HCT116 (cell line): ENCODE results near the gene OR5B3. TPM values are rescaled to one million over a fixed set of nuclear protein-coding genes. Genes with fewer than 3 reads are reported as not detected.

Experiments
- ATAC-seq: fragments of 200-7000 bp; cut with Tn5 transposase; 2 replicates; pipeline ENCODE4 v1.9.1; 2020; ENCODE audit warnings: mild to moderate bottlenecking, moderate library complexity
- BruUV-seq: library from RNA; stranded (reverse); fragments of 400-500 nt; replicated peaks from 2 replicates; lab custom pipeline; 2021; lab: Mats Ljungman, UMichigan
- CTCF ChIA-PET: fragments of 300-600 bp; sonication (Branson Sonifier 250); formaldehyde crosslinking; loops from one replicate; lab custom pipeline; 2021; ENCODE audit warnings: antibody characterized with exemption; lab: Charles Lee
- POLR2A ChIA-PET: fragments of 300-600, 350-600 bp; sonication (Branson Sonifier 250); formaldehyde crosslinking; loops from one replicate; lab custom pipeline; 2021; ENCODE audit warnings: antibody characterized with exemption; lab: Charles Lee
- RAD21 ChIA-PET, 2 experiments: fragments of 300-600 bp; sonication (Branson Sonifier 250); formaldehyde crosslinking; loops; one replicate each; lab custom pipeline; 2023; ENCODE audit warnings: low total read pairs in 2 of 2; ENCODE audit not compliant: uncharacterized antibody in 2 of 2, unreplicated experiment in 2 of 2, low non-redundant PET in 1 of 2; lab: Charles Lee
- DNase-seq: peaks from one replicate; pipeline ENCODE4 v3.0.0-alpha.2; 2010; ENCODE audit warnings: low read depth, low spot score
- H2AFZ ChIP-seq: fragments of 200-600 bp; shearing (Covaris generic), sonication (generic); 2 replicates; pipeline ENCODE4 v1.6.1; 2017; ENCODE audit warnings: low read depth, mixed run types, mixed read lengths, antibody characterized with exemption, low read length; ENCODE audit not compliant: poor library complexity, severe bottlenecking
- H3K27ac ChIP-seq: 2 replicates; pipeline ENCODE4 v1.5.1; 2012; ENCODE audit warnings: low read depth, low read length
- H3K27me3 ChIP-seq: fragments of 200-600 bp; sonication (generic); 2 replicates; pipeline ENCODE4 v1.6.1; 2016; ENCODE audit warnings: mixed run types, low read length, mixed read lengths; ENCODE audit not compliant: insufficient read depth
- H3K36me3 ChIP-seq, 2 experiments: fragments of 200-500 bp in 1 of 2; fragments of 200-600 bp in 1 of 2; sonication (Bioruptor generic) in 1 of 2; sonication (generic) in 1 of 2; 2 replicates each; pipeline versions ENCODE4 v1.5.1 to v1.6.1; 2014 to 2016; ENCODE audit warnings: low read length in 2 of 2, inconsistent platforms in 1 of 2, mixed read lengths in 1 of 2, mixed run types in 1 of 2; ENCODE audit not compliant: insufficient read depth in 2 of 2, control insufficient read depth in 1 of 2
- H3K4me1 ChIP-seq, 2 experiments: fragments of 200-600 bp in 1 of 2; sonication (generic) in 1 of 2; 2 replicates each; pipeline versions ENCODE4 v1.5.1 to v1.6.1; 2012 to 2017; ENCODE audit warnings: low read length in 2 of 2, inconsistent platforms in 1 of 2, mild to moderate bottlenecking in 1 of 2, mixed read lengths in 1 of 2, mixed run types in 1 of 2, moderate library complexity in 1 of 2; ENCODE audit not compliant: insufficient read depth in 2 of 2, control insufficient read depth in 1 of 2
- H3K4me2 ChIP-seq: fragments of 200-600 bp; sonication (generic); 2 replicates; pipeline ENCODE4 v1.6.1; 2017; ENCODE audit warnings: mixed run types, low read length, mixed read lengths
- H3K4me3 ChIP-seq, 2 experiments: fragments of 200-600 bp in 1 of 2; sonication (generic) in 1 of 2; replicated peaks in 1 of 2; 2 replicates each; pipeline ENCODE4 v1.5.1; 2011 to 2016; ENCODE audit warnings: low read length in 2 of 2, control low read depth in 1 of 2, low read depth in 1 of 2, mild to moderate bottlenecking in 1 of 2, mixed read lengths in 1 of 2, mixed run types in 1 of 2
- H3K79me2 ChIP-seq: fragments of 200-600 bp; sonication (generic); 2 replicates; pipeline ENCODE4 v1.6.1; 2017; ENCODE audit warnings: mild to moderate bottlenecking, mixed run types, low read length, moderate library complexity, mixed read lengths; ENCODE audit not compliant: insufficient read depth
- H3K9ac ChIP-seq: fragments of 200-600 bp; sonication (generic); 2 replicates; pipeline ENCODE4 v1.6.1; 2016; ENCODE audit warnings: low read length, mixed read lengths
- H3K9me2 ChIP-seq: fragments of 200-600 bp; sonication (generic), shearing (Covaris generic); 2 replicates; pipeline ENCODE4 v1.6.1; 2017; ENCODE audit warnings: mixed run types, mild to moderate bottlenecking, moderate library complexity; ENCODE audit not compliant: insufficient read depth
- H3K9me3 ChIP-seq, 2 experiments: fragments of 200-500 bp in 1 of 2; fragments of 200-600 bp in 1 of 2; sonication (Bioruptor generic) in 1 of 2; sonication (generic) in 1 of 2; 2 replicates each; pipeline ENCODE4 v1.6.1; 2014 to 2017; ENCODE audit warnings: low read length in 2 of 2, mixed read lengths in 2 of 2, inconsistent platforms in 1 of 2, low read depth in 1 of 2, mild to moderate bottlenecking in 1 of 2, mixed run types in 1 of 2, moderate library complexity in 1 of 2; ENCODE audit not compliant: control insufficient read depth in 1 of 2, insufficient read depth in 1 of 2
- H4K20me1 ChIP-seq: fragments of 200-600 bp; sonication (generic), shearing (Covaris generic); 2 replicates; pipeline ENCODE4 v1.6.1; 2017; ENCODE audit warnings: mixed run types, mild to moderate bottlenecking, moderate library complexity; ENCODE audit not compliant: insufficient read depth
- CBX3 ChIP-seq: IDR thresholded peaks from 2 replicates; pipeline ENCODE4 v1.6.1; 2012; ENCODE audit warnings: low read depth
- CEBPB ChIP-seq: IDR thresholded peaks from 2 replicates; pipeline ENCODE4 v1.6.1; 2012; ENCODE audit warnings: low read depth
- CTCF ChIP-seq, 3 experiments: fragments of 200-600 bp in 1 of 3; sonication (generic) in 1 of 3; IDR thresholded peaks in 2 of 3; conservative IDR thresholded peaks in 1 of 3; 2 replicates each; pipeline ENCODE4 v1.5.1; 2012 to 2017; ENCODE audit warnings: low read depth in 2 of 3, low read length in 2 of 3, antibody characterized with exemption in 1 of 3, borderline replicate concordance in 1 of 3, control low read depth in 1 of 3, mild to moderate bottlenecking in 1 of 3, mixed read lengths in 1 of 3, mixed run types in 1 of 3, moderate library complexity in 1 of 3; ENCODE audit not compliant: insufficient read depth in 1 of 3
- EZH2 ChIP-seq: fragments of 200-600 bp; sonication (generic); IDR thresholded peaks from 2 replicates; pipeline ENCODE4 v1.6.1; 2017; ENCODE audit warnings: antibody characterized with exemption, mixed run types
- EZH2phosphoT487 ChIP-seq: fragments of 200-600 bp; IDR thresholded peaks from 2 replicates; pipeline ENCODE4 v1.6.1; 2018; ENCODE audit warnings: antibody characterized with exemption, borderline replicate concordance
- REST ChIP-seq: IDR thresholded peaks from 2 replicates; pipeline ENCODE4 v1.6.1; 2012; ENCODE audit warnings: low read depth
- SIN3A ChIP-seq: IDR thresholded peaks from 2 replicates; pipeline ENCODE4 v1.6.1; 2012; ENCODE audit warnings: low read depth
- SP1 ChIP-seq: IDR thresholded peaks from 2 replicates; pipeline ENCODE4 v1.6.1; 2012; ENCODE audit warnings: low read depth
- TCF7L2 ChIP-seq: IDR thresholded peaks from 2 replicates; pipeline ENCODE4 v1.7.0; 2011; ENCODE audit warnings: borderline replicate concordance, inconsistent platforms; ENCODE audit not compliant: insufficient read depth, insufficient read length; ENCODE audit errors: extremely low read depth
- YY1 ChIP-seq: IDR thresholded peaks from 2 replicates; pipeline ENCODE4 v1.6.1; 2011; ENCODE audit warnings: low read length, low read depth, moderate library complexity, mild to moderate bottlenecking; ENCODE audit not compliant: insufficient replicate concordance; ENCODE audit errors: extremely low read depth
- ZBTB33 ChIP-seq: IDR thresholded peaks from 2 replicates; pipeline ENCODE4 v1.6.1; 2011; ENCODE audit warnings: mild to moderate bottlenecking, low read length, moderate library complexity; ENCODE audit not compliant: insufficient replicate concordance; ENCODE audit errors: extremely low read depth
- ZNF274 ChIP-seq: fragments of 200-500 bp; sonication (Bioruptor generic); IDR thresholded peaks from 2 replicates; pipeline ENCODE4 v1.6.1; 2014; ENCODE audit warnings: mild to moderate bottlenecking, low read depth, low read length, inconsistent platforms
- intact Hi-C: fragments of 100-400 bp; cut with micrococcal nuclease; formaldehyde crosslinking; loops from 2 replicates; pipeline ENCODE4 v1.10.0; 2022
- total RNA-seq: library from RNA; stranded (reverse); gene quantifications from one replicate; pipeline ENCODE4 v1.2.1, GENCODE V29; 2021; ENCODE audit not compliant: unreplicated experiment

Gene OR5B3
- total RNA-seq, 1 experiment from 2014 or later: not detected

GRCh38 chr11:58395581-58395980 lies 11.1 kb downstream of the OR5B3 start:
- Histone ChIP-seq H3K4me1 (peaks cover 0 to 6% of the 10 kb centered on the region in 2 experiments; a peak in 1 of 4 replicates), H3K36me3 (no peaks in the 10 kb centered on the region), H3K4me2 (no peak overlapping the region), H3K9ac (no peak overlapping the region), H3K79me2 (no peaks in the 10 kb centered on the region), H3K27ac (no peak overlapping the region), H3K9me2 (no peaks in the 10 kb centered on the region), H4K20me1 (no peaks in the 10 kb centered on the region), H3K4me3 (no peak overlapping the region), H3K9me3 (no peaks in the 10 kb centered on the region), H2AFZ (no peak overlapping the region), H3K27me3 (no peaks in the 10 kb centered on the region)
- intact Hi-C loops: no loop called here
- POLR2A ChIA-PET: no interaction called here
- CTCF ChIA-PET: no interaction called here
- no peak for TF ChIP-seq EZH2phosphoT487
- ATAC-seq (no peak), DNase-seq (no peak)
- RAD21 ChIA-PET: no interaction called here
- BruUV-seq: no TSS peak

- BruUV-seq: no TSS peak
- ChIA-PET CTCF (no interaction called here), RAD21 (no interaction called here), POLR2A (no interaction called here)
- Histone ChIP-seq H3K4me1 (peaks cover 0 to 6% of the 10 kb centered on the region in 2 experiments; a peak in 1 of 4 replicates), H3K27ac (no peak overlapping the region), H3K9me3 (no peaks in the 10 kb centered on the region), H4K20me1 (no peaks in the 10 kb centered on the region), H3K4me3 (no peak overlapping the region), H2AFZ (no peak overlapping the region), H3K4me2 (no peak overlapping the region), H3K27me3 (no peaks in the 10 kb centered on the region), H3K9me2 (no peaks in the 10 kb centered on the region), H3K36me3 (no peaks in the 10 kb centered on the region), H3K79me2 (no peaks in the 10 kb centered on the region), H3K9ac (no peak overlapping the region)
- no peak for DNase-seq
- intact Hi-C loops: no loop called here
- no peak for ATAC-seq
- TF ChIP-seq EZH2phosphoT487: no peak
- TF ChIP-seq CEBPB: no peak
- no peak for TF ChIP-seq ZBTB33
- TF ChIP-seq EZH2: no peak
- no peak for TF ChIP-seq CBX3
- no peak for TF ChIP-seq TCF7L2
- no peak for TF ChIP-seq REST
- TF ChIP-seq SIN3A: no peak
- no peak for TF ChIP-seq SP1
- TF ChIP-seq YY1: no peak
- TF ChIP-seq ZNF274: no peak
- TF ChIP-seq CTCF (IDR thresholded peaks at IDR 0.05 in 2 of 3, conservative IDR thresholded peaks at IDR 0.05 in 1 of 3; ENCODE audit: borderline replicate concordance in 1 of 3, insufficient read depth in 1 of 3, low read depth in 2 of 3, low read length in 2 of 3): no peak
Observed at GRCh38 chr11:58394195-58394594, 12.5 kb downstream of the OR5B3 start.
